ENCODE results near the gene SENP3. TPM values are rescaled to one million over a fixed set of nuclear protein-coding genes. Genes with fewer than 3 reads are reported as not detected.

Gene SENP3
- total and polyA plus RNA-seq, 8 donors = 22.0 to 78.6 (median 51.5) TPM

DNA sequence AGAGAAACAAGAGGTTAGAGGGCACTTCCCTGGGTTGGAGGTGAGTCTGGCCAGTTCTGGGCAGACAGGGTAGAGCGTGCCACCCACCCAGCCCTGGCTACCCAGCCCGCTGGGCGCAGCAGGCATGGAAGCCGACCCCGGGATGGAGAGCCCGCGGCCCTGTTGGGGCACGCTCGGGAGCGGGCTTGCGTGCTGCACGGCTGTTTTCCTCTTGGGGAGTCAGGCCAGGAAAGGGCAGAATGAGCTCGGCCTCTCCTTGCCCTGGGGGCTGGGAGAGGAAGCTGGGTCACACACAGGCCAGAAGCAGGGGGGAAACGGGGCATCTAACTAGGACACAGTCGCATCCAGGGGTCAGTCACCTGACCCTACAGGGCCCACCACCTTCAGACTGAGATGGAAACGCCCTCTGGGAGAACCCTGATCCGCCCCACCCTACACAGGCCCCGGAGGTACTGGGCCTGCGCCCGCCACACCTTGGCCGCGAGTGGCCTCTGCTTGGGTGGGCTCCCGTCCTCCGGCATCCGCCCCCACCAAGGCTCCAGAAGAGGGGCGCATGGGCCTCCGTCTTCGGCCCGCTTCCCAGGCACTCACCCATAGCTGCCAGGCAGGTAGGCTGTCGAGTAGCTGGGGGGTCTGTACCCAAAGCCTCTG, 27.0 kb downstream of the SENP3 start:
- TF ChIP-seq POLR2AphosphoS5 (IDR thresholded peaks at IDR 0.05) (no peak), POLR2A (IDR thresholded peaks at IDR 0.05) (no peak), EP300 (IDR thresholded peaks at IDR 0.05) (no peak)
- TF ChIP-seq, protein P1, sequence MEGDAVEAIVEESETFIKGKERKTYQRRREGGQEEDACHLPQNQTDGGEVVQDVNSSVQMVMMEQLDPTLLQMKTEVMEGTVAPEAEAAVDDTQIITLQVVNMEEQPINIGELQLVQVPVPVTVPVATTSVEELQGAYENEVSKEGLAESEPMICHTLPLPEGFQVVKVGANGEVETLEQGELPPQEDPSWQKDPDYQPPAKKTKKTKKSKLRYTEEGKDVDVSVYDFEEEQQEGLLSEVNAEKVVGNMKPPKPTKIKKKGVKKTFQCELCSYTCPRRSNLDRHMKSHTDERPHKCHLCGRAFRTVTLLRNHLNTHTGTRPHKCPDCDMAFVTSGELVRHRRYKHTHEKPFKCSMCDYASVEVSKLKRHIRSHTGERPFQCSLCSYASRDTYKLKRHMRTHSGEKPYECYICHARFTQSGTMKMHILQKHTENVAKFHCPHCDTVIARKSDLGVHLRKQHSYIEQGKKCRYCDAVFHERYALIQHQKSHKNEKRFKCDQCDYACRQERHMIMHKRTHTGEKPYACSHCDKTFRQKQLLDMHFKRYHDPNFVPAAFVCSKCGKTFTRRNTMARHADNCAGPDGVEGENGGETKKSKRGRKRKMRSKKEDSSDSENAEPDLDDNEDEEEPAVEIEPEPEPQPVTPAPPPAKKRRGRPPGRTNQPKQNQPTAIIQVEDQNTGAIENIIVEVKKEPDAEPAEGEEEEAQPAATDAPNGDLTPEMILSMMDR (IDR thresholded peaks at IDR 0.05) = no peak
- intact Hi-C loops (cut with DNase I; ENCODE audit: low total_unique reads) = no loop called here
- 64 to 84% (median 75%) methylated on average over 17 to 30 of the region's 30 CpGs for WGBS, 5 donors

DNA sequence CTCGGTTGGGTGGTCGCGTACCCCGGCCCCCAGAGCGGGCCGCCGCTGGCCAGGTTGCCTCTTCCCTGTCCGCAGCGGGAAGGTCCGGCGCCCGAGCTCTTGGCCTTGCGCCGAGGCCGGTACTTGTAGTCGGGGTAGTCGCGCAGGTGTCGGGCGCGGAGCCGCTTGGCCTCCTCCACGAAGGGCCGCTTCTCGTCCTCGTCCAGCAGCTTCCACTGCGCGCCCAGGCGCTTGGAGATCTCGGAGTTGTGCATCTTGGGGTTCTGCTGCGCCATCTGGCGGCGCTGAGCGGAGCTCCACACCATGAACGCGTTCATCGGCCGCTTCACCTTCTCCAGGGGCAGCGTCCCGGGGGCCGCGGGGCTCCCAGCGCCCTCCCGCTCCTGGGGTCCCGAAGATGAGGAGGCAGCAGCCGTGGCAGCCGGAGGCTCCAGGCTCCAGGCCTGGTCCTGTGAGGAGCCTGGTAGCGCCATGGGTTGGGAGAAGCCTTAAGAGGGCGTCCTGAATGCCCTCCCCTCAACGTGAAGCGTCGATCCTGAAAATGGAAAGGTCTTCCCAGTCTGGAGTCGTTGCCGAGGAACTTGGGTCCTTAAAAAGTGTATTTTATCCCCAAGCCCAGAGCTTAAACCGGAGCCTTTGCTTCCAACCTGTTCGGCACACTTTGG, 27.6 kb downstream of the SENP3 start:
- Histone ChIP-seq H3K9me3 (no peaks in the 10 kb centered on the region), H3K27me3 (no peaks in the 10 kb centered on the region), H3K4me1 (peaks cover 22 to 64% (median 52%) of the 10 kb centered on the region in 4 donors), H3K4me3 (peak overlapping the region; percentile 38 to 55 (median 44)), H3K27ac (peak overlapping the region; percentile 10 to 83 (median 59)), H3K36me3 (peaks cover 33 to 82% (median 69%) of the 10 kb centered on the region in 4 donors)
- no peak for TF ChIP-seq EP300 (IDR thresholded peaks at IDR 0.05)
- TF ChIP-seq, protein P1 (IDR thresholded peaks at IDR 0.05) = peak in 5 of 7 experiments; percentile 72 to 90 (median 84)
- peak; percentile 37 to 78 (median 47) for TF ChIP-seq POLR2AphosphoS5 (IDR thresholded peaks at IDR 0.05)
- intact Hi-C loops (cut with DNase I; ENCODE audit: low total_unique reads) = no loop called here
- WGBS, 5 donors = 16 to 27% (median 18%) methylated on average over 20 to 56 of the region's 56 CpGs
- DNase-seq = peak; percentile 86 to 95

More for the DNA sequence above, 27.0 kb downstream of the SENP3 start:
- H3K4me3 ChIP-seq = peak overlapping the region; percentile 38 to 55 (median 44)
- no peaks in the 10 kb centered on the region for H3K27me3 ChIP-seq
- H3K27ac ChIP-seq = peak overlapping the region; percentile 10 to 83 (median 59)
- peaks cover 27 to 75% (median 62%) of the 10 kb centered on the region in 4 donors for H3K36me3 ChIP-seq
- H3K9me3 ChIP-seq = no peaks in the 10 kb centered on the region
- no peak for DNase-seq
- peaks cover 23 to 66% (median 55%) of the 10 kb centered on the region in 4 donors for H3K4me1 ChIP-seq

DNA sequence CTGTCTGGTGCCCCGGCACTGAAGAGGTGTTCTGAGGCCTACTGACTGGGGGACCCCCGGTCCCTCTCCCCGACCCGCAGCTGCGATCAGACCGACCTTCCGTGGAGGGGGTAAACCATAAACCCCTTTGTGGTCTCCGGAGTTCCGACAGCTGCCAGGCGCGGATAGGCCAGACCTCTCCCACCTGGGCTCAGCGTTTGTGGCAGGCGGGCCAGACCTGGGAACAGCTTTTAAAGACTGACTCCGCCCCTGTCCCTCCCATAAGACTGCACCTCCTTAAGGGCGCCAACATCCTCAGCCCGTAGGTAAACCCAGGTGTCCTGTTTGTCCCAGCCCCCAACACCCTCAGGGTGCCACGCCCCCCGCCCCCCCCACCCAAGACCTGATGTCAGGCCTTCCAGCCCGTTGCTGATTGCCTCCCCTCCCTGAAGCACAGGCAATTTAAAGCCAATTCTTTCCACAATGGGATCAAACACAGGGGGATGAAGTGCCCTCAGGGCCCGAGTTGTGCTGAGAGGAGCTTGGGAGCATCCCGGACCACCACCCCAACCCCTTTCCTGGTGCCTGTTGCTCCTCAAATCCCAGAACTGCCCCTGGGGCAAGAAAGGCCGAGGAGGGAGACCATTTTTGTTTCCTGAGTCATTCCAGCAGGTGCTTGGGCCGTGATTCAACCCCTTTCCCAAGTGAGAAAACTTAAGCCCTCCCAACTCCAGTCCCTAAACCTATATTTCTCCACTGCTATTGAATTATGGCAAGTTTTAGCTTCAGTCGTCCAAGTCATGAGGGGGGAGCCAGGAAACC, 28.4 kb downstream of the SENP3 start, which contains the start of gene SOX15:
Gene SOX15 (minus strand): TSS at position 204 of the 801 bp plus-strand sequence. CDS start 418 bp downstream, outside the sequence.
- no peaks in the 10 kb centered on the region for H3K9me3 ChIP-seq
- intact Hi-C loops (cut with DNase I; ENCODE audit: low total_unique reads) = no loop called here
- 60 to 70% (median 61%) methylated on average over 19 to 24 of the region's 24 CpGs for WGBS, 5 donors
- peak in 1 of 2 donors; percentile 55 for DNase-seq
- H3K4me3 ChIP-seq = peak within 1 kb of the TSS; percentile 38 to 55 (median 44)
- no peaks in the 10 kb centered on the region for H3K27me3 ChIP-seq
- peaks cover 15 to 57% (median 45%) of the 10 kb centered on the region in 4 donors for H3K4me1 ChIP-seq
- TF ChIP-seq POLR2A (IDR thresholded peaks at IDR 0.05) = no peak
- TF ChIP-seq, protein P1 (IDR thresholded peaks at IDR 0.05) = no peak
- no peak for TF ChIP-seq POLR2AphosphoS5 (IDR thresholded peaks at IDR 0.05)
- H3K36me3 ChIP-seq = peaks cover 41 to 89% (median 76%) of the 10 kb centered on the region in 4 donors
- peak within 1 kb of the TSS; percentile 10 to 83 (median 59) for H3K27ac ChIP-seq

DNA sequence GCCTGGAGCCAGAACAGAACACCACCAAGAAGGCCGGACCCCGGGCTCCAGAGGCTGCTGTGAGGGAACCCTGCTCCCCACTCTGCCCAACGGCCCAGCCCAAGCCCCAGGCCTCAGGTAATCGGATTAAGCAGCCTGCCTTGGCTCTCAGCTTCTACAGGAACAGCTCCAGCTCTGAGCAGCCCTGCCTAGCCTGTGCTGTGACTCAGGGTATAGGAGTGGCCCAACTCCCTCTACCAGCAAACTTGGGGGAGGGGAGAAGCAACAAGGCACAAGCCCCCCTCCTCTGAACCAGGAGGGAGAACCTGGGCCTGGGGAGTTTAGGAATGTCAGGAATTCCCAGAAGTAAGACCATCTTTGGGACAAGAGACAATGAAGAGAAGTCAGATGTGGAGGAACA, 29.0 kb downstream of the SENP3 start:
- no peaks in the 10 kb centered on the region for H3K27me3 ChIP-seq
- DNase-seq = no peak
- H3K36me3 ChIP-seq = peaks cover 47 to 96% (median 83%) of the 10 kb centered on the region in 4 donors
- intact Hi-C loops (cut with DNase I; ENCODE audit: low total_unique reads) = no loop called here
- 72 to 86% (median 76%) methylated on average over 4 of the region's 4 CpGs for WGBS, 5 donors
- H3K4me1 ChIP-seq = peaks cover 14 to 50% (median 38%) of the 10 kb centered on the region in 4 donors
- H3K27ac ChIP-seq = peak overlapping the region in 1 of 5 donors; percentile 10
- TF ChIP-seq POLR2A (IDR thresholded peaks at IDR 0.05) (no peak), POLR2AphosphoS5 (IDR thresholded peaks at IDR 0.05) (no peak), EP300 (IDR thresholded peaks at IDR 0.05) (no peak)
- TF ChIP-seq, protein P1 (IDR thresholded peaks at IDR 0.05) = no peak
- H3K9me3 ChIP-seq = no peaks in the 10 kb centered on the region
- H3K4me3 ChIP-seq = no peak overlapping the region
